ENCODE data around the gene SLC11A1. TPM values are rescaled to one million over a fixed set of nuclear protein-coding genes. Genes with fewer than 3 reads are reported as not detected.

Gene SLC11A1
- total RNA-seq, 1 donor from 2014 or later, result 0.12 TPM

DNA sequence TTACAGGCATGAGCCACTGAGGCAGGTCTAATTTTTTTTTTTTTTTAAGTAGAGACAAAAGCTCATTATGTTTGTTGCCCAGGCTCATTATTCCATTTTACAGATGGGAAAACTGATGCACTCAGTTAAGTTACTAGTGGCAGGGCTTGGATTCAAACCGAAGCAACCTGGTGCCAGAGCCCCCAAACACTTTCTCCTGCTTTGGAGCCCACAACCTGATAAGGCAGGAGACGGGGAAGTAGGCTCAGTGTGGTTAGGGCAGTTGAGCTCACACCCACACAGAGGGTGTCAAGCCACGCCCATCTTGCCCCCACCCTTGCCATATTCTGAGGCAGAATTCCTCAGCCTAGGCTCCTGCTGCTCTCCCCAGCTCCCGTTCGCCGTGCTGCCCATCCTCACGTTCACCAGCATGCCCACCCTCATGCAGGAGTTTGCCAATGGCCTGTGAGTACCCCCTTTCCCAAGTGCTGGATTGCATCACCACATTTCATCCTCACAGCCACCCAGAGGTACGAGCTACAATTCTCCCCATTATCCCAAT, 11.7 kb downstream of the SLC11A1 start:
- no peak for DNase-seq
- Mint-ChIP-seq H3K4me1 (peaks cover 26% of the 10 kb centered on the region), H3K36me3 (ENCODE audit: low read depth) (no peaks in the 10 kb centered on the region), H3K27me3 (no peaks in the 10 kb centered on the region), H3K27ac (no peak overlapping the region), H3K9me3 (no peaks in the 10 kb centered on the region), H3K4me3 (no peak overlapping the region)
- intact Hi-C loops (cut with micrococcal nuclease), result no loop called here

DNA sequence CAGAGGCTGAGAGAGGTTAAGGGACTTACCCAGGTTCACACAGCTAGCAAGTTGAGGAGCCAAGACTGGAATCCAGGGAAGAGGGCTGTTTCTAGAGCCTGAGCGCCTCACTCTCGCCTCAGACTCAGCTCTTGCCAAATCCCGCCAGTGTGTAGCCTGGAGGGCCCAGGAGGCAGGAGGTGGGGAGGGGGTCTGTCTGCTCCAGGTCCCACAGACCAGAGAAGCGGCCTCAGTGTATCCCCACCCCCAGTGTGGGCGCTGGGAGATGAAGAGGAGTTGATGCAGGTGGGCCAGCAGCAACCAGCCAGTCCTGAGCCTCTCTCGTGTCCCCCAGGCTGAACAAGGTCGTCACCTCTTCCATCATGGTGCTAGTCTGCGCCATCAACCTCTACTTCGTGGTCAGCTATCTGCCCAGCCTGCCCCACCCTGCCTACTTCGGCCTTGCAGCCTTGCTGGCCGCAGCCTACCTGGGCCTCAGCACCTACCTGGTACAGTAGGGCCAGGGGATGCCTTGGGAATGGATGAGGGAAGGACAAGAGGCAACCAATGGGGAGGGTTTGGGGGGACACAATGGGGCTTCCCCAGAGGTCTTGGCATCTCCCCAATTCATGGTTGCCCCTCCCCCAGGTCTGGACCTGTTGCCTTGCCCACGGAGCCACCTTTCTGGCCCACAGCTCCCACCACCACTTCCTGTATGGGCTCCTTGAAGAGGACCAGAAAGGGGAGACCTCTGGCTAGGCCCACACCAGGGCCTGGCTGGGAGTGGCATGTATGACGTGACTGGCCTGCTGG, 12.4 kb downstream of the SLC11A1 start:
- Mint-ChIP-seq H3K27me3 (no peaks in the 10 kb centered on the region), H3K27ac (peak overlapping the region; percentile 53), H3K4me3 (peak overlapping the region; percentile 21), H3K9me3 (no peaks in the 10 kb centered on the region), H3K4me1 (peaks cover 26% of the 10 kb centered on the region), H3K36me3 (ENCODE audit: low read depth) (no peaks in the 10 kb centered on the region)
- peak; percentile 70 for DNase-seq
- intact Hi-C loops (cut with micrococcal nuclease), result loop anchor here (5.0 kb wide), 4 partner anchors 207 to 993 kb away; partner anchors contain the start of genes DNPEP, RNF25 and STK36

DNA sequence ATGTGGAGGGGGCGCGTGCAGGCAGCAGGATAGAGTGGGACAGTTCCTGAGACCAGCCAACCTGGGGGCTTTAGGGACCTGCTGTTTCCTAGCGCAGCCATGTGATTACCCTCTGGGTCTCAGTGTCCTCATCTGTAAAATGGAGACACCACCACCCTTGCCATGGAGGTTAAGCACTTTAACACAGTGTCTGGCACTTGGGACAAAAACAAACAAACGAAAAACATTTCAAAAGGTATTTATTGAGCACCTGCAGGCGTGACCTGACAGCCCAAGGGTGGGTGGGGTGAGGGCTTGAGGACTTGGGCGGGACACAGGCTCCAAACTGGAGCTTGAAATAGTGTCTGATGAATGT, 13.0 kb downstream of the SLC11A1 start:
- H3K9me3 Mint-ChIP-seq, result no peaks in the 10 kb centered on the region
- intact Hi-C loops (cut with micrococcal nuclease), result loop anchor here (5.0 kb wide), 4 partner anchors 208 to 992 kb away; partner anchors contain the start of genes DNPEP, RNF25 and STK36
- H3K4me3 Mint-ChIP-seq, result peak overlapping the region; percentile 21
- H3K4me1 Mint-ChIP-seq, result peaks cover 26% of the 10 kb centered on the region
- H3K36me3 Mint-ChIP-seq (ENCODE audit: low read depth), result peaks cover under 1% of the 10 kb centered on the region
- no peaks in the 10 kb centered on the region for H3K27me3 Mint-ChIP-seq
- DNase-seq, result no peak
- peak overlapping the region; percentile 53 for H3K27ac Mint-ChIP-seq

GRCh38 chr2:218395456-218395825, 13.4 kb downstream of the SLC11A1 start:
- no peaks in the 10 kb centered on the region for H3K9me3 Mint-ChIP-seq
- H3K4me1 Mint-ChIP-seq, result peaks cover 26% of the 10 kb centered on the region
- intact Hi-C loops (cut with micrococcal nuclease), result loop anchor here (5.0 kb wide), 4 partner anchors 208 to 992 kb away; partner anchors contain the start of genes DNPEP, RNF25 and STK36
- H3K4me3 Mint-ChIP-seq, result peak overlapping the region; percentile 81
- no peak for DNase-seq
- peak overlapping the region; percentile 90 for H3K27ac Mint-ChIP-seq
- peaks cover 2% of the 10 kb centered on the region for H3K36me3 Mint-ChIP-seq (ENCODE audit: low read depth)
- H3K27me3 Mint-ChIP-seq, result no peaks in the 10 kb centered on the region

- peak overlapping the region; percentile 83 for H3K4me3 Mint-ChIP-seq
- peaks cover 26% of the 10 kb centered on the region for H3K4me1 Mint-ChIP-seq
- H3K27ac Mint-ChIP-seq, result peak overlapping the region; percentile 90
- H3K36me3 Mint-ChIP-seq (ENCODE audit: low read depth), result peaks cover 2% of the 10 kb centered on the region
- no peaks in the 10 kb centered on the region for H3K9me3 Mint-ChIP-seq
- intact Hi-C loops (cut with micrococcal nuclease), result loop anchor here (1.0 to 5.0 kb wide), 12 partner anchors 10 to 991 kb away; partner anchors contain the start of genes AAMP, BCS1L, CNOT9 and DNAJB2
- peak; percentile 98 for DNase-seq
- no peaks in the 10 kb centered on the region for H3K27me3 Mint-ChIP-seq
Observed at GRCh38 chr2:218395826-218396687, 14.0 kb downstream of the SLC11A1 start.

GRCh38 chr2:218396688-218397462, 14.8 kb downstream of the SLC11A1 start:
- no peaks in the 10 kb centered on the region for H3K27me3 Mint-ChIP-seq
- peaks cover 2% of the 10 kb centered on the region for H3K36me3 Mint-ChIP-seq (ENCODE audit: low read depth)
- intact Hi-C loops (cut with micrococcal nuclease), result loop anchor here (1.0 to 5.0 kb wide), 12 partner anchors 9 to 990 kb away; partner anchors contain the start of genes AAMP, BCS1L, CNOT9 and DNAJB2
- H3K27ac Mint-ChIP-seq, result peak overlapping the region; percentile 90
- peaks cover 32% of the 10 kb centered on the region for H3K4me1 Mint-ChIP-seq
- DNase-seq, result peak; percentile 92
- no peaks in the 10 kb centered on the region for H3K9me3 Mint-ChIP-seq
- peak overlapping the region; percentile 83 for H3K4me3 Mint-ChIP-seq

DNA sequence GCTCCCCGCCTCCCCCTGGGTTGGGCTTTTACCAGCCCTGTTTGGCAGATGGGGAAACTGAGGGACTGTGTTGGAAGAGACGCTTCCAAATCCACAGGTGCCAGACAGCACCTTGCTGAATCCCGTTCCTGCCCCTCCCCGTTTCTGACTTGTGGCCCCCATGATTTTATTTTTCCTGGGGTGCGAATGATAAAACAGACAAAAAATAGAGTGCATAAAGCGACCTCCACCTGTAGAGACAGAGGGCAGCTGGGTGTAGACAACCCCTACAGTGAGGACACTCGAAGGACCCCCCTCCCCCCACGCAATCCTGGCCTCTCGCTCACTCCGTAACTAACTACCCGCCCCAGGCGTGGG, 15.4 kb downstream of the SLC11A1 start:
- no peaks in the 10 kb centered on the region for H3K9me3 Mint-ChIP-seq
- H3K36me3 Mint-ChIP-seq (ENCODE audit: low read depth), result peaks cover 6% of the 10 kb centered on the region
- peaks cover 36% of the 10 kb centered on the region for H3K4me1 Mint-ChIP-seq
- H3K27ac Mint-ChIP-seq, result peak overlapping the region; percentile 90
- intact Hi-C loops (cut with micrococcal nuclease), result loop anchor here (2.0 to 5.0 kb wide), 7 partner anchors 210 to 990 kb away; partner anchors contain the start of genes BCS1L, DNAJB2, DNPEP and RNF25
- DNase-seq, result no peak
- peak overlapping the region; percentile 83 for H3K4me3 Mint-ChIP-seq
- no peaks in the 10 kb centered on the region for H3K27me3 Mint-ChIP-seq

DNA sequence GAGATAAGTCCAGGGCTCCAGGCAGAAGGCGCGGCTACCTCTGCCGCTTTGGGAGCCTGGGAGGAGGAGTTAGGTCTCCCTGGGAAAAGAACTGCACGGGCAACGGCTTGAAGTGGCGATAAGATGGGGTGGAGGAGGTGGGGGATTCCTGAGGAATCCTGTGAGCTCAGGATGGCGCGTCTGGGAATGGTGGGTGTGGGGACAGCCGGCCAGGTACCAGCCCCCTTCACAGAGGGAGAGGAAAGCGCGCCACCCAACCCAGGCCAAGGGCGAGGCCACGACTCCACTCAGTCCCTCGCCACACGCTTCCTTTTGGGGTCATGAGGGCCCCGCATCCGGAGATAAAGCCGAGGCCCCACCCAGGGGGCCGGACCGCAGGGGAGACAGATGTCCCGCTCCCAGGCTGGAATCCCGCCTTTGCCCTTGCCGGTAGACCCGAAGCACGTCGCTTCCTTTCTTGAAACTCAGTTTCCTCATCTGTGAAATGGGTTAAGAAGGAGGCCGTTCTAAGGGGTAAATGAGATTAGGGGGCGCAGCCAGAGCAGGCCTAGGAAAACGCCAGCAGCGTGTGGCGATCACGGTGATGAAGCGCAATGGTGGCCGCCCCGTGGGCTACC, 15.9 kb downstream of the SLC11A1 start:
- DNase-seq, result peak; percentile 93
- peak overlapping the region; percentile 83 for H3K4me3 Mint-ChIP-seq
- H3K27me3 Mint-ChIP-seq, result no peaks in the 10 kb centered on the region
- peak overlapping the region; percentile 90 for H3K27ac Mint-ChIP-seq
- no peaks in the 10 kb centered on the region for H3K9me3 Mint-ChIP-seq
- H3K4me1 Mint-ChIP-seq, result peaks cover 38% of the 10 kb centered on the region
- H3K36me3 Mint-ChIP-seq (ENCODE audit: low read depth), result peaks cover 9% of the 10 kb centered on the region
- intact Hi-C loops (cut with micrococcal nuclease), result loop anchor here (2.0 to 5.0 kb wide), 10 partner anchors 29 to 989 kb away; partner anchors contain the start of genes ARPC2, BCS1L, CNPPD1 and DNAJB2

DNA sequence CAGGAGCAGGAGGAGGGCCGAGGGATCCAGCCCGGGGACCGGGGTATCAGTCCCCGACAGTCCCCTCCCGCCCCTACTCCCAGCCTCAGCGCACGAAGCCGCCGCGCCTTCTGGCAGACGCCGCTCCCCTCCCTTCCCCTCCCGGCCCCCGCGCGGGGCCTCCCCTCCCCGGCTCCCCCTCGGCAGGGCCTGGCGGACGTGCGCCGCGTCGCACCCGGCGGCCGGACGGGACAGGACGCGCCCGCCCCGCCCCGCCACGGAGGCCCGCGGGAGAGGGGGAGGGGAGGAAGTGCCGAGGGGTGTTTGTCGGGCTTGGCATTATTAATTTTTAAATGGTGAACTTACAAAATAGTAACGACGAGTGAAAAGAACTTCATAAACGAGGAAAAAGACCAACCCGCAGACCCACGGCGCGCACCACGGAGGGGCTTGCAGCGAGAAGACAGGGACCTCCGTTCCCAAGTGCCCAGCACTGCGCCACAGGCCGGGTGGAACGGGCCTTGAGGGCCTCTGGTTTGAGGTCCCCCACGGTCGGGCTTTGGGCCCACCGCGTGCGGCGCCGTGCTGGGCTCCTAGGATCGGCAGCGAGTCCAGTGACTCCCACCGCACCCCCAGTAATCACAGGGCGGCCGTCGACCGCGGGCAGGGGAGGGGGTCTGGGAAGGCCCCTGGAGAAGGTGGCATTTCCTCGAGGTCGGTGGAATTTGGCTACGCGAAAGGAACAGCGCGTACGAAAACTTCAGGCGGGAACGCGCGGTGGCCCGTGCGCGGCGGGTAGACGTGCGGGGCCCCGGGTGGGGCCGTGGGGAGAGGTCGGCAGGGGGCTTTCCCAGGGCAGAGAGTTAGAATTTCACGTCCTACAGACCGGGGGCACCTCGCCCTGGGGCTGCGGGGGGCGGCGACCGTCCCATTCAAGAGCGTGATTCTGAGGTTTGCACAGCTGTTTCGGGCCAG, 16.6 kb downstream of the SLC11A1 start:
- no peaks in the 10 kb centered on the region for H3K9me3 Mint-ChIP-seq
- DNase-seq, result peak; percentile 90
- H3K27me3 Mint-ChIP-seq, result no peaks in the 10 kb centered on the region
- peak overlapping the region; percentile 83 for H3K4me3 Mint-ChIP-seq
- H3K36me3 Mint-ChIP-seq (ENCODE audit: low read depth), result peaks cover 17% of the 10 kb centered on the region
- peaks cover 44% of the 10 kb centered on the region for H3K4me1 Mint-ChIP-seq
- intact Hi-C loops (cut with micrococcal nuclease), result loop anchor here (2.0 to 5.0 kb wide), 7 partner anchors 30 to 989 kb away; partner anchors contain the start of genes ARPC2, CNPPD1, DNPEP and RNF25
- peak overlapping the region; percentile 92 for H3K27ac Mint-ChIP-seq

- intact Hi-C loops (cut with micrococcal nuclease), result loop anchor here (2.0 to 5.0 kb wide), 7 partner anchors 31 to 988 kb away; partner anchors contain the start of genes ARPC2, CNPPD1, DNPEP and RNF25
Observed at GRCh38 chr2:218399391-218400166, 17.5 kb downstream of the SLC11A1 start, which contains the start of gene CTDSP1. Gene CTDSP1 (plus strand): TSS chr2:218399868. CDS start chr2:218400091, 223 bp downstream.

More at GRCh38 chr2:218399391-218400166, 17.5 kb downstream of the SLC11A1 start, which contains the start of gene CTDSP1:
- no peaks in the 10 kb centered on the region for H3K9me3 Mint-ChIP-seq
- peaks cover 45% of the 10 kb centered on the region for H3K4me1 Mint-ChIP-seq
- peak within 1 kb of the TSS; percentile 96 for H3K4me3 Mint-ChIP-seq
- no peaks in the 10 kb centered on the region for H3K27me3 Mint-ChIP-seq
- peak within 1 kb of the TSS; percentile 92 for H3K27ac Mint-ChIP-seq
- DNase-seq, result peak; percentile 98
- peaks cover 24% of the 10 kb centered on the region for H3K36me3 Mint-ChIP-seq (ENCODE audit: low read depth)

Data from activated CD4-positive, alpha-beta T cell treated with anti-CD3 and anti-CD28 coated beads, Interleukin-2, amount 10 ng/mL, durations not matched to agents 24 days and 14 days (primary cell).